Esophagus muscularis mucosa (tissue), 3 donors: ENCODE data around the gene PGLYRP4.

ENCODE experiments used
- CTCF ChIP-seq, 3 experiments: fragments of 200-600 bp in 2 of 3; fragments of 450-650 bp in 1 of 3; sonication (generic) in 2 of 3; IDR thresholded peaks; one replicate each; pipeline ENCODE4 v1.5.1; 2017 to 2019; ENCODE audit warnings: antibody characterized with exemption in 3 of 3, mild to moderate bottlenecking in 2 of 3, moderate library complexity in 1 of 3
- POLR2A ChIP-seq: fragments of 450-650 bp; IDR thresholded peaks from one replicate; pipeline ENCODE4 v1.6.1; 2017; ENCODE audit warnings: antibody characterized with exemption, moderate library complexity, mild to moderate bottlenecking, low read depth
- POLR2AphosphoS5 ChIP-seq, 2 donors: sonication (generic); formaldehyde crosslinking; IDR thresholded peaks; one replicate each; pipeline ENCODE4 v1.6.1; 2017; ENCODE audit warnings: antibody characterized with exemption in 2 of 2

- TF ChIP-seq CTCF (IDR thresholded peaks at IDR 0.05) (no peak), POLR2A (no peak), POLR2AphosphoS5 (IDR thresholded peaks at IDR 0.05) (no peak)
Measured at GRCh38 chr1:153395776-153396175, 47.1 kb upstream of the PGLYRP4 start.
